HG02852 (cell line): Measurements from ENCODE around the gene SFMBT2.

Experiments used
- ATAC-seq: cut with Tn5 transposase; IDR thresholded peaks from one replicate; pipeline ENCODE4 v1.9.1; 2021; ENCODE audit warnings: mild to moderate bottlenecking, moderate library complexity; ENCODE audit not compliant: unreplicated experiment

Gene SFMBT2

DNA sequence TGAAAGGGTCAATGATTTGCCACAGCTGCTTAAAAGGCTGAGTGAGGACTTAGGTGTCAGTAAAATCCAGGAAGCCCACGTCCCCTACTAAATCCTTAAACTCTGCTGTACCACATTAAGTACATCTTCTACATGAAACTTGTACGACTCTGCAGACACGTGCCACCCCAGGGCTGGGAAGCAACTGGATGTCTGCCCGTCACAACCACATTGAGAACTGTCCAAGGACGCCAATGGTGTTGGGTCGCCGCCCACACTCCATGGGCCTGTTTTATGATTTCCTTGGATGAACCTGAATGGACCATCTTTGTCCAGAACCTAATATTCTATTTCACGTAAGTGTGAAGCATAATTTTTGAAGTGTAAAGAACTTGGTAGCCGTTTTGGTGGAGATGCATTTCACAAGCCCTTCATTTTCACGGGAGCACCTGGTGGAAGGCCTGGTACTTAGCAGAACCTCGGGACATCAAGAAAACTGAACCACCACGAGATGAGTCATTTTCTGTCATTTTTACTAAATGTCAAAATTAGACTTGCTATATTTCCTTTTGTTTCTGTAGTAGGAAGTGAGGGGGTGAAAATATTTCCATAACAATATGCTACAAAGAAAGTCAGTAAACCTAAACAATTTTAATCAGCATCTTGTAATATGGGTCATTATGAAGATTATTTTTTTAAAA, 134.9 kb downstream of the SFMBT2 start:
- no peak for ATAC-seq

DNA sequence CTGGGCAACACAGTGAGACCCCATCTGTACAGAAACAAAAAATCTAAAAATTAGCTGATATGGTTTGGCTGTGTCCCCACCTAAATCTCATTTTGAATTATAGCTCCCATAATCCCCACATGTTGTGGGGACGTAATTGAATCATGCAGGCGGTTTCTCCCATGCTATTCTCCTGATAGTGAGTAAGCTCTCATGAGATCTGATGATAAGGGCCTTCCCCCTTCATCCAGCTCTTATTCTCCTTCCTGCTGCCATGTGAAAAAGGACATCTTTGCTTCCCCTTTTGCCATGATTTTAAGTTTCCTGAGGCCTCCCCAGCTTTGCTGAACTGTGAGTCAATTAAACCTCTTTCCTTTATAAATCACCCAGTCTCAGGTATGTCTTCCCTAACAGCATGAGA, 136.5 kb downstream of the SFMBT2 start:
- no peak for ATAC-seq

DNA sequence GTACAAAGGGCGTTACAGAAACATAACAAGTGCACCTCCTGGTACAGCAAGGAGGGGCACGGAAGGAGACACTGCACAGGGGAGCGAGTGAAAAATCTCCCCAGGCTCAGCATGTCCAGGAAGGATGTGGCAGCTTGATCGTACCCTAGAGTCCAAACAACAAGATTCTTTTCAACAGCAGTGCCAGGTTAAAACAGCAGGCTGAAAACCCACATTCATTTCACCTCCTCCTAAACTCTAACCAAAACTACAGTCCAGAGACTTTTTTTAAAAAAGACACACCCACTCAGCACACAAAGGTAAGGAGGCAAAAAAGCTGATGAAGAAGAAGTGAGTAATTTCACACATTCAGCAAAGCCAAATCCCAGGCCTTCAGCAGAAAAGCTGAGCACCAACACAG, 138.8 kb downstream of the SFMBT2 start:
- no peak for ATAC-seq

DNA sequence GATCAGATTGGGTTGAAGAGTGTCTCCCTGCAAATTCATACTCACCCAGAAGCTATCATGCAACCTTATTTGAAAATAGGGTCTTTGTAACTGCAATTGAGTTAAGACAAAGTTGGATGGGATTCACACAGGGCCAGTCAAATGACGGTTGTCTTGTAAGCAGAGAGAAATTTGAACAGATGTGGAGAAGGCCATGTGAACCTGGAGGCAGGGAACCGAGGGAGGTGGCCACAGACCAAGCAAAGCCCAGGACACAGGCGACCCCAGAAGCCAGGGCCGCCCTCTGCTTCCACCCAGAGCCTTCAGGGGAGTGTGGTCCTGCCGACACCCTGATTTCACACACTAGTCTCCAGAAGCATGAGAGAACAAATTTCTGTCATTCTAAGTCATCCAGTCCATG, 140.8 kb downstream of the SFMBT2 start:
- ATAC-seq, result no peak

DNA sequence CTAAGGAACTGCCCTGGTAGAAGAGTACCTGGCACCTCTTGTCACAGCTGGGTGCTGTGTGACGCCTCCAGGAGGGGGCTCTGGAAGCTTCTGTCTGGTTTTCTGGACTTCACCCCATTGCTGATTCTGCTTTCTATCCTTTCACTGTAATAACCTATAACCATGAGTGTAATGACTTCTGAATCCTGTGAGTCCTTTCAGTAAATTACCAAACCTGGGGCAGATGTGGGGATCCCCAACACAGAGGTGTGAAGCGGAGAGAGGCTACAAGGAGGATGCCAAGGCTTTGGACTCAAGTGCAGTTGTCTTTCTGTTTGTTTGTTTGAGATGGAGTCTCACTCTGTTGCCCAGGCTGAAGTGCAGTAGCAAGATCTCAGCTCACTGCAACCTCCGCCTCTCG, 143.7 kb downstream of the SFMBT2 start:
- ATAC-seq, result no peak

DNA sequence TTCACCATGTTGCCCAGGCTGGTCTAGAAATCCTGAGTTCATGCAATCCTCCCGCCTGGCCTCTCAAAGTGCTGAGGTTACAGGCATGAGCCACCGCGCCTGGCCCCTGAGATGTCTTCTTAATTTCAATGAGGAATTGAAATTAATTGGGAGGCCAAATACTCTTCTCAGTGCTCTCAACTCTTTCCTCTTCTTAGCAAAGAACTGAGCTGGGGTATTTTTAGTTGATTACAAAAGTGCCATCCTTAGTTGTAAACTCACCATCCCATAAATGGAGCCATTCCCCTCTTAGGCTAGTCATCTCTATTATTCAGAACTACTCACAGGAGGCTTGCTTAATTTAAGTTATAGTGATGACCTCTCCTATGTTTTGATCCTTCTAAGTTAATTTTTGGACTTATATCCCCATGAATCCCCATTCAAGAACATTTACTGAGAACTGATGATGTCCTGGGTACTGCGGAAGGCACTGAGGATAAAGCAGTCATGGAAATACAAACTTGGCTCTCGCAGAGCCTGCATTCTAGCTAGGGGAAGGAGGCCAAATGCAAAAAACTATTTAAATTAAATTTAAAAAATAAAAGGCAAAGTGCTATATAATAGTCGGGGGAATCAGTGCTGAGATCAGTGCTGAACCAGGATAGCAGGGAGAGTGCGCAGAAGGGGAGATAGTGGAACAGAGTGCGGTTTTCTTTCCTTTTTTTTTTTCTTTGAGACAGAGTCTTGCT, 145.3 kb downstream of the SFMBT2 start:
- ATAC-seq, result no peak

DNA sequence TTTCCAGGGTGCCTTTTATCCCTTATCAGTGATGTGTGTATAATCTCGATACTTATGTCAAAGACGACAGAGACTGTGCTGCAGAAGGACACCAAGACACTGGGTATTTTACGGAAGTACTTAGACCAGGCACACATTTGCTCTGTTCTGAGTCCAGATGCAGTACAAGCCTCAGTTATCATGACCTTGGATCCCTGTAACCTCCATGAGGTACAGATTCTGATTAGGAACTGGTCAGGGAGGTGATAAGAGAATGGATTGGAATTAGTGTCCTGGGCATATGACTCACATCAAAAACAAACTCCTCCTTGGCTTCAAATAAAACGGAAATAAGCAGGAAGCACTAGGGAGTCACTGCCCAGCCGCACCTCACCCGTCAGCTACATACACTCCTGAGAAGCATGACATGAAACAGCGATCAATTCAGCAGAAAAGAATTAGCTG, 146.5 kb downstream of the SFMBT2 start:
- ATAC-seq, result no peak

DNA sequence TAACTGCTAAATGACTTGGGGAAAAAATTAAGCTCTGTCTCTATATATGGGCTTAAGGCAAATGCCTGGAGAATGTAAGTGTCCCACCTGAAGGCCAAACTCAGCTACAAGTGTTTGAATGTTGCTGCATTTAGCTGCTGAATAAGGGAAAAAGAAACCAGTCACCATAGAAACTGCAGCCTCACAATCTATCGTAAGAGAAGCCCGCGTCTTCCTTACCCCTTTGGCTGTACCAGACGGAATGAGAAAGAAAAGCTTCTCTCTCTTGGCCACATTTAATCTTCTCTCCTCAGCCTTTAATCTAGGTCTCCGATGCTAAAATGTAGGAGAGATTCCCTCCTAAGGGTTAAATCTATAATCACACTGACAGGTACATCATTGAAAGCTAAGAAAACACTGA, 147.2 kb downstream of the SFMBT2 start:
- ATAC-seq, result no peak

DNA sequence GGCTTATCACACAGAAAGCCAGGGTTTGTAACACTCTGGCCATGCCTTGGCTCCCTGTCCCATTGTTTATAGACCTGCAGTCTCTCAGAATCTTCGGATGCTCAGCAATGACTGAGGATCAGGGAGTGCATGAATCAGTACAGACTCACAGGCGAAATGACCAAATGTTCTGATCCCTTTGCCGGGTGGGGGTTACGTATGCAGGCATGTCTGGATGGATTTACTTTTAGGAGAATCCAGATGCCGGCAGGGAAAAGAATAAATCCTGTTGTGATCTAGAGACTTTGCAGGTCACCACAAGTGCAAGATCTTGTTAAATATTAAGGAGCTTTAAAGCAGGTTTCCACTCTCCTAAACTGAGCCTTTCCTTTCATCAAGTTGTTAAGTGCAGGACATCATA, 149.5 kb downstream of the SFMBT2 start:
- no peak for ATAC-seq

DNA sequence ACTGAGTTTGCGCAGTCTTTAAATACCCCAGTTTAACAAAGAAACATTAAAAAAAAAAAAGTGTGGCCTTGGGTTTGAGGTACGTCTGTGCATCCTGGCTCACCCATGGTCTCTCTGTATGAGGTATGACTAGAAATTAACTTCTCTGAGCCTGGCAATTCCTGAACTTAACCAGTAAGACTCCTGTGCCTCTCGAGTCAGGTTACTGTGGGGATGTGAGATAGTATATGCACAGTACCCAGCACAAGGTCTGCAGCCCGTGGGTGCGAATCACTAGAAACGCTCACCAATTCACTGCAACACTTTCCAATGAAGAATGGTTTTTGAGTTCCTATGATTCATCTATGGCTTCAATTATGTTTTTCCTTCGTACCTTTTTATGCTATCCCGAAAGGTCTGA, 149.9 kb downstream of the SFMBT2 start:
- no peak for ATAC-seq

DNA sequence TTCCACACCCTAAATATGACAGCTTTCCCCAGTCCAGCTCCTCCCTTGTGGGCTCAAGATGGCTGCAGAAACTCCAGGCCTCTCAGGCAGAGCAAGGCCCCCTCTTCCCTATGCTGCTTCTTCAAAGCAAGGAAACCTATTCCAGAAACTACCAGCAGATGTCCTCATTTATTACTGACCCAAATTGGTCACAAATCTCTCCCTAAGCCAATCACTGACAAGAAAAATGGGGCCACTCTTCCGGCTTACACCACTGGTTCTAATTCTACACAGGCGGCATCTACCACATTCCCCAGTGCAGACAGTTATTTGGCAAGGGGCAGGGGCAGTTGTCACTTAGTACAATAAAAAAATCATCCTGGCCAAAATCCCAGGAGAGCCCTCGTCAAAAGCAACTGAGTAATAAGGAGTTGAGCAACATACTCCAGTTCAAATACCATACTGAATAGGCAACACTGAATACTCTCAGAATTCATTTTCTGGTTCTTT, 150.4 kb downstream of the SFMBT2 start:
- ATAC-seq, result no peak

DNA sequence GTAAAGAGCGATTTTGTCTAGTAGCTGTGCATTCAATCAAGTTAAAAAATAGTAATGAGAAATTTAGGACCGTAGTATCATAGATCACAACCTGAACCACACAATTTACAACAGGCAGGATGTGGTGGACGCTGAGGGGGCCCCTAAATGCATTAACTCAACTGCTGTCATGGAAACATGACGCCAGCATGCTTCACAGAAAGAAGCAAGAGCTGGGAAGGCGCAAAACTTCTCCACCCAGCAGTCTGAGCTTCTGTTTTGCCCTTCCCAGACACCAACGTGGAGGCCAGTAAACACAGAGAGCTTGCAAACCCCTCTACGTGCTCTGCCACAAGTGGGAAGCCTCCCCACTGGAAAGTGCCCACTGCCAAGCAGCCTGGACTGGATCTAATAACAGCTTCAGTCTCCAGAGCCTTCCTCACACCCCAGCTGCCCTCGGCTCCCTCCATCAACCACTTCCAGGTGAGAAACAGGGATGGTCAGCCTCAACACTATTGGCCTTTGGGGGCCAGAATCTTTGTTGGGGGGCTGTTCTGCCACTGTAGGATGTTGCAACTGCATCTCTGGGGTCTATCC, 151.8 kb downstream of the SFMBT2 start:
- peak; percentile 64 for ATAC-seq

DNA sequence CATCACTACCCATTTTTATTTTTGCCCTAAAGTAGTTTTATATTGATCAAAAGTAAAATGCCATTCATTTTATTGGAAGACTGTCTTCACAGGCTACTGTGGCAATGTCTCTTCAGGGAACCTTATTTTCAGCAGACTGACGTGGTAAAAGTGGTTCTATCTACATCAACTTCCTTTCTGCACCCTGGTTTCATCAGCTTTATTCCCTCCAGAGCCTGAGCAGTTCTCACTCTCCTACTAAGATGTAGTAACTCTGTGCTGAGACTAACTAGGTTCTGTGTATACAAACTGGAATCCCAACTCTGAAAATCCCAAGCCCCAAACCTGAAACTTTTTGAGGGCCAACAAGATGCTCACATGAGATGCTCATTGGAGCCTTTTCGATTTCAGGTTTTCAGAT, 155.3 kb downstream of the SFMBT2 start:
- no peak for ATAC-seq

DNA sequence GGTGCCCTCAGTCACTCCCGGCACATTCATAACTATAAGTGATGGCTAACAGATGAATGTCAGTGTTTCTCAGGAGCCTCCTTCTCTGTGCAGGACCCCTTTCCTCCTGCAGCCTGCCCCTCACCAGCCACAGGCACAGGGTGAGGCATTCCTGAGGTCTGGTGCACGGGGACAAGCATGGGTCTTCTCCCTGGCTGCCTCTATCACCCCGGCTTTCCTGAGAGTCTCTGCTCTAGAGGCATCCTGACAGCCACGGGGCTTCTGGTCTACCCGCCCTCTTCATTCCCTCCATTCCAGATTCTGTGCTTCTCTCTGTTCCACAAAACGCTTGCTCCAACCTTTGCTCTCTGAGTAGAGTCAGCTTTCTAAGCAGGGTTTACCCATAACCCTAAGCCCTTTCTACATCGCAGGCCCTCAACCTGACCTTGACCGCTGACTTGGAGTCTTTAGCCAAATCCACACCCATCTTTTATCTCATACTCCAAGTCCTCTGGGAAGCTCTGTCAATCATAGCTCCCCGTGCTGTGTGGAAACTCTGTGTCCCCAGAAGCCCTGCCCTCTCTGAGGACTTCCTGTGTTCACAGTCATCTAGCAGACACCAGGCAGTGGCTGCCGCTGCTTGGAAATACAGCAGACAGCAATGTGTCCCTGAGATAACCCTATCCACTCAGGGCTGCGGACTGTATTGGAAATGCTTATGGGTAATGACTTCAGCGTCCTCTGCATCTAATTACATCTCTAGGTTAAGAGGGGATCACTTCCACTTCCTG, 159.0 kb downstream of the SFMBT2 start:
- ATAC-seq, result no peak

DNA sequence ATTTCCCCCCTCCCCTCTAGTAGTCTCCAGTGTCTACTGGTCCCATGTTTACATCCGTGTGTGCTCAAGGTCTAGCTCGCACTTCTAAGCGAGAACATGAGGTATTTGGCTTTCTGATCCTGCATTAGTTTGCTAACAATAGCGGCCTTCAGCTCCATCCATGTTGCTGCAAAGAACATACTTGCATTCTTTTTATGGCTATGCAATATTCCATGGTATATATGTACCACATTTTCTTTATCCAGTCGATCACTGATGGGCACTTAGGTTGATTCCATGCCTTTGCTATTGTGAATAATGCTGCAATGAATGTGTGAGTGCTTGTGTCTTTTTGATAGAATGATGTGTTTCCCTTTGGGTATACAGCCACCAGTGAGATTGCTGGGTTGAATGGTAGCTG, 160.6 kb downstream of the SFMBT2 start:
- no peak for ATAC-seq

DNA sequence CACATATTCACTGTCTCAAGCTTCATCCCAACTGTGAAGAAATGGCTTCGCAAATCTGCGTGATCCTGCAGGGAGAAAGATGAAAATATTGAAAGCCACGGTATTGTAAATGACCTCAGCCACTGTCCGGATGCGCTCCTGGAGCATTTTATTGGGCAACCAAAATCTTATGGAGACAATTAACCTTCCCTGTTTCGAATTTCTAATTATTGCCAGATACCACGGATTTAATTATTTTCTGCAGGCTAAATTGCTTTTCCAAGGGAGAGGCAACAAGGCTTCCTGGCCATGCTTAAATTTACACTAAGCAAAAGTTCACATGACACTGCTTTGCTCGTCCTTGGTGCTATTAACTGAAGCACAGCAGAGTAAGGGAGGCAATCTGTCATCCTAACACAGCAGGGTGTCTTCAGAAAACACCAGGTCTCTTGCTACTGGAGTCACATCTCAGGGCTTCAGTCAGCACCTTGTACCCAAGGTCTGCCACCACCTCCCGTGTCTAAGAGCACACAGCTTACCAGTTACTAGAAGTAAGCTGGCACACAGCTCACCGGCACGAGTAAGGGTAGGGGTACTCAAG, 162.2 kb downstream of the SFMBT2 start:
- ATAC-seq, result no peak

DNA sequence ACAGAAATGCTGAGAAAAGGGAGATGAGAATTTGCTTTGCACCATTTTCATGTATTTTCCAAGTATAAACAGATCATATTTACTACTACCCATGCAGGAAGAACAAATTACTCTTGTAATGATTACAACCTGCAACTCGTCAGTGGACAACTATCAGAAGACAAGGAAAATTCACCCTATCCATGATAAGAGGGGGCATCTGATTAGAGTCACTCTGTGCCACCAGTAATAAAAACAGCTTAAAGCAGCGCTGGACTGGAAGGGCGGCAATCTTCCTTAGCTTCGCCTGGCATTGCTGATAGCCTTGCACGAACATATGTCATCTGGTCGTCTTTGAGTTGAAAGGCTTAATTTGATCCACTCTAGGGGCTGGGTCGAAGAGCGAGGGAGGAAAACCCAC, 162.7 kb downstream of the SFMBT2 start:
- ATAC-seq, result no peak

DNA sequence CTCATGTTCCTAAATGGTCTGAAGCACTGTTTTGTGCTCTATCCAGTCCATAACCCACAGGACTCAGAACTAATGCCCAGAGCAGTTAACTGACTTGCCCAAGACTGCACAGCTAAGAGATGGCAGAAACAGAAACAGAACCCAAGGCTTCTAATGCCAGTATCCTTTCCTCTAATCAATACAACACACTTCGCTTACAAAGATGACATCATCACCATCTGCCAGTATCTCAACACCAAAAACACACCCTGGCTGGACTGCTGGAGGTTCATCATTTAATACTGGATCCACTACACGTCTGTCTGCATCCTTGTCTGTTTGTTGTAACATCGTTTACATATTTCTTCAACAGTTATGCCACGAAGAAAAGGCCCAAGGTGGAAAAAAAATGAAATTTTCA, 165.3 kb downstream of the SFMBT2 start:
- no peak for ATAC-seq

DNA sequence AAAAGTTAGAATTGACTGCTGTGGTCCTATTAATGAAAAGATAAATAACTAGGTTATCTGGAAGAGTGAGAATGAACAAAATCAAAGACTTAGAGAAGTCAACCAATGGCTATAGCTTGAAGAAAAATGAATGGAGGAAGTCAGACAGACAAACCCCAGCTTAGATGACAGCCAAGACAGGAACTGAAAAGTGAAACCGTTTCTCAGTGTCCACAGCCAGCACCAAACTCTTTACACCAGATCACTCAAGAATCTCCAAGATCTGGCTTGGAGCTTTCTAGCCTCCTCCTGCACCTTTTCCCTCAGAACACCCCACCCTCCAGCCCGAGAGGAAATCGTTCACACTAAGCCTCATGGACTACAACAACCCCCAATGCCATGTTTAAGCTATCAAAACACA, 167.0 kb downstream of the SFMBT2 start:
- peak; percentile 93 for ATAC-seq

DNA sequence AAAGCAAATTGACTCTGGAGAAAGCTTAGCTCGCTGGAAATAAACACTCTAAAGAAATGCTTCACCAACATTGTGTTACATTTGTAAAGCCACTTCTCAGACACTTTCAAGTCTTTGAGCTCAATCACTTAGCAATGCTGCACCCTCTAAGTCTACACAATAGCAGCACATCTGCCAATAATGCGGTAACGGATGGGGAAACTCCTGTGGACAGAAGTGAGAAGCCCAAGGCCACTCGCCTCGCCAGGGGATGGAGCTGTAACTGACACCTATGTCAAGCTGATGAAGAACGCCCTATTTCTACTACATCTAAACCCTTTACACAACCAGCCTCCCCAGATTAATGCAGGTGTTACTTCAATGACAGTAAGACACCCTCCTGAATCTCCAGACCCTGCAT, 167.7 kb downstream of the SFMBT2 start:
- ATAC-seq, result no peak
